Uterus (tissue), 2 donors: ENCODE results near the gene PHIP.

Source experiments
- CTCF ChIP-seq, 4 experiments: fragments of 200-600 bp in 2 of 4; fragments of 450-650 bp in 2 of 4; sonication (generic) in 2 of 4; IDR thresholded peaks; one replicate each; pipeline ENCODE4 v1.5.1; 2016 to 2019; ENCODE audit warnings: antibody characterized with exemption in 4 of 4, mild to moderate bottlenecking in 2 of 4, moderate library complexity in 1 of 4
- POLR2A ChIP-seq, 2 donors: fragments of 450-650 bp; IDR thresholded peaks; one replicate each; pipeline ENCODE4 v1.6.1; 2016; ENCODE audit warnings: antibody characterized with exemption in 2 of 2, mild to moderate bottlenecking in 1 of 2, moderate library complexity in 1 of 2

- TF ChIP-seq CTCF (IDR thresholded peaks at IDR 0.05) (no peak), POLR2A (IDR thresholded peaks at IDR 0.05) (no peak)
These were observed 82.7 kb downstream of the PHIP start for GRCh38 chr6:78995346-78995745.
